Tibial nerve (tissue), 4 donors: ENCODE data around the gene RTL10. TPM values are rescaled to one million over a fixed set of nuclear protein-coding genes. Genes with fewer than 3 reads are reported as not detected.

Experiments used
- DNase-seq, 2 donors: peaks; one replicate each; pipeline ENCODE4 v3.0.0-alpha.2; 2019; ENCODE audit warnings: low spot score in 2 of 2
- H3K27ac ChIP-seq, 4 donors: fragments of 200-600 bp; sonication (generic) in 3 of 4; one replicate each; pipeline ENCODE4 v1.5.1; 2017 to 2019; ENCODE audit warnings: mild to moderate bottlenecking in 1 of 4
- H3K27me3 ChIP-seq, 2 donors: fragments of 200-600 bp; sonication (generic) in 1 of 2; one replicate each; pipeline versions ENCODE4 v1.5.1 to v1.6.0; 2017 to 2019
- H3K36me3 ChIP-seq, 3 donors: fragments of 200-600 bp; sonication (generic); one replicate each; pipeline ENCODE4 v1.5.1; 2018 to 2019
- H3K4me1 ChIP-seq, 4 donors: fragments of 200-600 bp; sonication (generic) in 3 of 4; one replicate each; pipeline ENCODE4 v1.5.1; 2017 to 2019
- H3K4me3 ChIP-seq, 4 donors: fragments of 200-600 bp; sonication (generic) in 3 of 4; one replicate each; pipeline ENCODE4 v1.5.1; 2017 to 2019; ENCODE audit warnings: mild to moderate bottlenecking in 1 of 4, moderate library complexity in 1 of 4
- H3K9me3 ChIP-seq, 4 donors: fragments of 200-600 bp; sonication (generic) in 3 of 4; one replicate each; pipeline ENCODE4 v1.5.1; 2017 to 2019
- CTCF ChIP-seq, 5 experiments: fragments of 200-600 bp in 3 of 5; fragments of 450-650 bp in 2 of 5; sonication (generic) in 3 of 5; IDR thresholded peaks; one replicate each; pipeline ENCODE4 v1.5.1; 2016 to 2019; ENCODE audit warnings: antibody characterized with exemption in 5 of 5, mild to moderate bottlenecking in 3 of 5, moderate library complexity in 2 of 5
- EP300 ChIP-seq, 2 donors: sonication (generic); formaldehyde crosslinking; IDR thresholded peaks; one replicate each; pipeline ENCODE4 v1.6.1; 2017; ENCODE audit warnings: antibody characterized with exemption in 2 of 2, mild to moderate bottlenecking in 1 of 2
- POLR2A ChIP-seq, 2 donors: fragments of 450-650 bp; IDR thresholded peaks; one replicate each; pipeline ENCODE4 v1.6.1; 2017; ENCODE audit warnings: antibody characterized with exemption in 2 of 2, mild to moderate bottlenecking in 2 of 2, moderate library complexity in 2 of 2
- WGBS, 2 donors: methylation state at CpG; one replicate each; pipeline ENCODE4 v1.1.5; 2018; 5-methylcytosine and 5-hydroxymethylcytosine counted together
- total RNA-seq, 4 donors: library from RNA; depleted of rRNA; stranded (reverse); fragments of >200 nt; gene quantifications; one replicate each; pipeline ENCODE4 v1.1.0, GENCODE V29; 2016

Gene RTL10
- total RNA-seq, 4 donors from 2014 or later: 10.2 to 13.3 (median 11.4) TPM

- TF ChIP-seq CTCF (IDR thresholded peaks at IDR 0.05) (no peak), POLR2A (IDR thresholded peaks at IDR 0.05) (no peak), EP300 (IDR thresholded peaks at IDR 0.05) (no peak)
- Histone ChIP-seq H3K27ac (no peak overlapping the region), H3K27me3 (no peaks in the 10 kb centered on the region), H3K4me3 (no peak overlapping the region), H3K9me3 (no peaks in the 10 kb centered on the region), H3K36me3 (peaks cover 0 to 15% (median 0%) of the 10 kb centered on the region in 3 donors), H3K4me1 (no peaks in the 10 kb centered on the region)
- 87 to 94% methylated on average over 8 of the region's 8 CpGs for WGBS, 2 donors
- no peak for DNase-seq
Measured at GRCh38 chr22:19824926-19825339, 29.7 kb downstream of the RTL10 start.

GRCh38 chr22:19824212-19824925 is 30.3 kb downstream of the RTL10 start:
- TF ChIP-seq EP300 (IDR thresholded peaks at IDR 0.05) (no peak), CTCF (IDR thresholded peaks at IDR 0.05) (no peak), POLR2A (IDR thresholded peaks at IDR 0.05) (no peak)
- Histone ChIP-seq H3K27ac (no peak overlapping the region), H3K36me3 (peaks cover 0 to 16% (median 0%) of the 10 kb centered on the region in 3 donors), H3K27me3 (no peaks in the 10 kb centered on the region), H3K9me3 (no peaks in the 10 kb centered on the region), H3K4me1 (no peaks in the 10 kb centered on the region), H3K4me3 (no peak overlapping the region)
- 81 to 87% methylated on average over 15 of the region's 16 CpGs for WGBS, 2 donors
- no peak for DNase-seq

GRCh38 chr22:19823902-19824211 is 30.8 kb downstream of the RTL10 start:
- no peaks in the 10 kb centered on the region for H3K9me3 ChIP-seq
- no peaks in the 10 kb centered on the region for H3K27me3 ChIP-seq
- no peak overlapping the region for H3K27ac ChIP-seq
- WGBS, 2 donors: 94 to 95% methylated on average over 9 of the region's 9 CpGs
- no peak for TF ChIP-seq EP300 (IDR thresholded peaks at IDR 0.05)
- no peak for TF ChIP-seq CTCF (IDR thresholded peaks at IDR 0.05)
- TF ChIP-seq POLR2A (IDR thresholded peaks at IDR 0.05): no peak
- H3K4me1 ChIP-seq: no peaks in the 10 kb centered on the region
- no peak for DNase-seq
- H3K4me3 ChIP-seq: no peak overlapping the region
- peaks cover 0 to 16% (median 0%) of the 10 kb centered on the region in 3 donors for H3K36me3 ChIP-seq

- no peak for DNase-seq
- H3K9me3 ChIP-seq: no peaks in the 10 kb centered on the region
- H3K27ac ChIP-seq: no peak overlapping the region
- H3K4me1 ChIP-seq: no peaks in the 10 kb centered on the region
- 80 to 83% methylated on average over 5 to 10 of the region's 11 CpGs for WGBS, 2 donors
- no peaks in the 10 kb centered on the region for H3K27me3 ChIP-seq
- H3K36me3 ChIP-seq: peaks cover 0 to 18% (median 0%) of the 10 kb centered on the region in 3 donors
- TF ChIP-seq POLR2A (IDR thresholded peaks at IDR 0.05) (no peak), EP300 (IDR thresholded peaks at IDR 0.05) (no peak), CTCF (IDR thresholded peaks at IDR 0.05) (no peak)
- H3K4me3 ChIP-seq: no peak overlapping the region
Measured at GRCh38 chr22:19823191-19823901, 31.3 kb downstream of the RTL10 start.
